MM.1S (cell line): ENCODE measurements around the gene BAG1.

Source experiments
- DNase-seq: peaks from one replicate; pipeline ENCODE4 v3.0.0-alpha.2; 2015
- H2AFZ ChIP-seq: fragments of 300-600 bp; sonication (generic); 2 replicates; pipeline ENCODE4 v1.6.0; 2016; ENCODE audit warnings: antibody characterized with exemption, low read length
- H3F3A ChIP-seq: fragments of 300-600 bp; sonication (generic); 2 replicates; pipeline ENCODE4 v1.6.1; 2016; ENCODE audit warnings: mild to moderate bottlenecking, antibody characterized with exemption, low read length, moderate library complexity, mixed read lengths; ENCODE audit not compliant: insufficient read depth
- H3K27ac ChIP-seq: fragments of 300-600 bp; sonication (generic); 2 replicates; pipeline ENCODE4 v1.5.1; 2016; ENCODE audit warnings: mild to moderate bottlenecking, low read length
- H3K27me3 ChIP-seq: fragments of 300-600 bp; sonication (generic); replicated peaks from 2 replicates; pipeline ENCODE4 v1.6.0; 2016; ENCODE audit warnings: low read length; ENCODE audit not compliant: insufficient read depth
- H3K36me3 ChIP-seq: fragments of 300-600 bp; sonication (generic); replicated peaks from 2 replicates; pipeline ENCODE4 v1.6.1; 2016; ENCODE audit warnings: mild to moderate bottlenecking, low read length, mixed read lengths; ENCODE audit not compliant: insufficient read depth
- H3K4me1 ChIP-seq: fragments of 300-600 bp; sonication (generic); 2 replicates; pipeline ENCODE4 v1.6.1; 2016; ENCODE audit warnings: low read length, mixed read lengths
- H3K4me2 ChIP-seq: fragments of 300-600 bp; sonication (generic); 2 replicates; pipeline ENCODE4 v1.6.0; 2016; ENCODE audit warnings: low read depth, low read length
- H3K4me3 ChIP-seq: fragments of 300-600 bp; sonication (generic); 2 replicates; pipeline ENCODE4 v1.5.1; 2016; ENCODE audit warnings: low read length, mixed read lengths
- H3K79me2 ChIP-seq: fragments of 300-600 bp; sonication (generic); 2 replicates; pipeline ENCODE4 v1.6.1; 2016; ENCODE audit warnings: mixed run types, low read length, mixed read lengths
- H3K9ac ChIP-seq: fragments of 300-600 bp; sonication (generic); 2 replicates; pipeline ENCODE4 v1.6.1; 2016; ENCODE audit warnings: low read length, mixed read lengths
- H3K9me2 ChIP-seq: fragments of 300-600 bp; sonication (generic); replicated peaks from 2 replicates; pipeline ENCODE4 v1.6.1; 2016; ENCODE audit warnings: mild to moderate bottlenecking, low read length, mixed read lengths; ENCODE audit not compliant: insufficient read depth
- H3K9me3 ChIP-seq: fragments of 300-600 bp; sonication (generic); replicated peaks from 2 replicates; pipeline ENCODE4 v1.6.1; 2016; ENCODE audit warnings: mild to moderate bottlenecking, low read length, mixed read lengths; ENCODE audit not compliant: insufficient read depth
- H4K20me1 ChIP-seq: fragments of 300-600 bp; sonication (generic); 2 replicates; pipeline ENCODE4 v1.6.1; 2016; ENCODE audit warnings: mild to moderate bottlenecking, low read length, moderate library complexity, mixed read lengths; ENCODE audit not compliant: insufficient read depth
- EZH2 ChIP-seq: fragments of 300-600 bp; sonication (generic); optimal IDR thresholded peaks from 2 replicates; pipeline ENCODE3; 2017; ENCODE audit warnings: low read depth, mild to moderate bottlenecking, antibody characterized with exemption, low read length, mixed read lengths
- EZH2phosphoT487 ChIP-seq: fragments of 300-600 bp; sonication (generic); IDR thresholded peaks from 2 replicates; pipeline ENCODE4 v1.6.1; 2018; ENCODE audit warnings: antibody characterized with exemption, low read length
- TF ChIP-seq, protein P1 (sequence below): fragments of 300-600 bp; sonication (generic); IDR thresholded peaks from 2 replicates; pipeline ENCODE4 v1.5.1; 2016; ENCODE audit warnings: antibody characterized with exemption, low read length, mixed read lengths

Gene BAG1

DNA sequence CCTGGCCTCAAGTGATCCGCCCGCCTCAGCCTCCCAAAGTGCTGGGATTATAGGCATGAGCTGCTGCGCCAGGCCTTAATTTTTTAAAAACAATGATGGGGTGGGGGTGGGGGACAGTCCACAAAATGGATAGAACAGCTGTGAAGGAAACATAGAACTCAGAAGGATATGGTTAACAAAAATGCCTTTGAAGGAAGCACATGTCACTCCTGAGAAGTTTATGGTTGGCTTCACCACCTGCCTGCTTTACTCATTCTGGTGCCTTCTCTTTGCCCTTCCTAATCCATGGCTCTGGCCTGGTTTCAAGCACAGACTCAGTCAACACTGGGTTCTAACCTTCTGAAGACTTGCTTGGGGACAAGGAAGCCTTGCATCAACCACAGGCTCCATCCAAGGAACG, 10.3 kb downstream of the BAG1 start:
- no peak overlapping the region for H3K9ac ChIP-seq
- DNase-seq, result no peak
- H3K27ac ChIP-seq, result no peak overlapping the region
- H2AFZ ChIP-seq, result no peak overlapping the region
- peaks cover 17% of the 10 kb centered on the region for H3F3A ChIP-seq
- H3K9me2 ChIP-seq, result no peaks in the 10 kb centered on the region
- peaks cover 3% of the 10 kb centered on the region; the same call in 1 of the 2 replicates for H4K20me1 ChIP-seq
- no peaks in the 10 kb centered on the region for H3K27me3 ChIP-seq
- peaks cover 17% of the 10 kb centered on the region for H3K4me1 ChIP-seq
- TF ChIP-seq EZH2phosphoT487 (no peak), EZH2 (no peak)
- TF ChIP-seq, protein P1, sequence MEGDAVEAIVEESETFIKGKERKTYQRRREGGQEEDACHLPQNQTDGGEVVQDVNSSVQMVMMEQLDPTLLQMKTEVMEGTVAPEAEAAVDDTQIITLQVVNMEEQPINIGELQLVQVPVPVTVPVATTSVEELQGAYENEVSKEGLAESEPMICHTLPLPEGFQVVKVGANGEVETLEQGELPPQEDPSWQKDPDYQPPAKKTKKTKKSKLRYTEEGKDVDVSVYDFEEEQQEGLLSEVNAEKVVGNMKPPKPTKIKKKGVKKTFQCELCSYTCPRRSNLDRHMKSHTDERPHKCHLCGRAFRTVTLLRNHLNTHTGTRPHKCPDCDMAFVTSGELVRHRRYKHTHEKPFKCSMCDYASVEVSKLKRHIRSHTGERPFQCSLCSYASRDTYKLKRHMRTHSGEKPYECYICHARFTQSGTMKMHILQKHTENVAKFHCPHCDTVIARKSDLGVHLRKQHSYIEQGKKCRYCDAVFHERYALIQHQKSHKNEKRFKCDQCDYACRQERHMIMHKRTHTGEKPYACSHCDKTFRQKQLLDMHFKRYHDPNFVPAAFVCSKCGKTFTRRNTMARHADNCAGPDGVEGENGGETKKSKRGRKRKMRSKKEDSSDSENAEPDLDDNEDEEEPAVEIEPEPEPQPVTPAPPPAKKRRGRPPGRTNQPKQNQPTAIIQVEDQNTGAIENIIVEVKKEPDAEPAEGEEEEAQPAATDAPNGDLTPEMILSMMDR, result no peak
- no peak overlapping the region for H3K4me2 ChIP-seq
- H3K36me3 ChIP-seq, result peaks cover 34% of the 10 kb centered on the region
- H3K4me3 ChIP-seq, result no peak overlapping the region
- peaks cover 35% of the 10 kb centered on the region for H3K79me2 ChIP-seq
- H3K9me3 ChIP-seq, result no peaks in the 10 kb centered on the region

DNA sequence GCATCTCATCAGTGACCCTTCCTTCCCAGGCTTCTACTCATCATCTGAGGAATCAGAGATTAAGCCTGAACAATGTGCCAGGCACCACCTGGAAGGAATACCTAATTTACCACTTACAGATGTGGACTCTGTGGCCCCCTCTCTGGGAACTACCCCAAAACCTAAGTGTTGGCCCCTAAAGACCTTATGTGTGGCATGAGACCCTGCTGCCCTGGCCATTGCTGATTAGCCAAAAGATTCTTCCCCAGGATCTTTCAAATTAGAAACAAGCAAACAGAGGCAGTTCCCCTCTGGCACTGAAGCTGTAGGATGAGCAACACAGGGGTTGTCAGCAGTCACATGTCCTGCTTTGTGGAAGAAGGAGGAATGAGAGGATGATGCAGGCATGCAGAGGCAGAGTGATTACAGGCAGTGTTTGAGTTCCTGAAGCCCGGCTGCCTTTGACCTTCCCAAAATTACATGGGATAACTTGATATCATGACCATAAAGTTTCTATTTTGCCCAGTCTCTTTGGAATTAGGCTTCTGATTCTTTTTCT, 14.0 kb downstream of the BAG1 start:
- DNase-seq, result peak; percentile 4
- Histone ChIP-seq H3K4me1 (peaks cover 25% of the 10 kb centered on the region), H2AFZ (no peak overlapping the region), H3K4me2 (peak overlapping the region; percentile 49; the same call in 1 of the 2 replicates), H3K9me3 (no peaks in the 10 kb centered on the region), H3K9ac (no peak overlapping the region), H4K20me1 (no peaks in the 10 kb centered on the region), H3F3A (peaks cover 24% of the 10 kb centered on the region), H3K9me2 (no peaks in the 10 kb centered on the region), H3K36me3 (peaks cover 12% of the 10 kb centered on the region), H3K27me3 (no peaks in the 10 kb centered on the region), H3K4me3 (no peak overlapping the region), H3K27ac (peak overlapping the region; percentile 67; the same call in 1 of the 2 replicates), H3K79me2 (peaks cover 5% of the 10 kb centered on the region; the same call in 1 of the 2 replicates)
- TF ChIP-seq EZH2, result no peak
- TF ChIP-seq EZH2phosphoT487, result no peak
- TF ChIP-seq, protein P1, result no peak

DNA sequence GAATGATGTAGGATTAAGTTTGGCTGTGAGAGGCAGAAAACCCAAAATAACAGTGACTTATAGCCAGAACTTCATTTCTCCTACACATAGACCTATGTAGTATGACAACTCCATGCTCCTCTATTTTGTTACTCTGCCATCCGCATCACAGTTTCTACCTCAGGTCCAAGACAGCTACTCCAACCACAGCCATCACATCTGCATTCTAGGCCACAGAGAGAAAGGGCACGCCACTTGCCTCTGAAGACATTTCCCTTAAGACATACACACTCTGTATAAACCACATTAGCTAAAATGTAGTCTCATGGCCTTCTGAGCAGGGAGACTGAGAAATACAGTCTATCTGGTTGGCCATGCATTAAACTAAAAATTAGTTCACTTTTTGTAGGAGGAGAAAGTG, 14.5 kb downstream of the BAG1 start:
- peaks cover 7% of the 10 kb centered on the region for H3K36me3 ChIP-seq
- no peak overlapping the region for H3K9ac ChIP-seq
- H3K79me2 ChIP-seq, result no peaks in the 10 kb centered on the region
- no peaks in the 10 kb centered on the region for H3K9me3 ChIP-seq
- H3K9me2 ChIP-seq, result no peaks in the 10 kb centered on the region
- no peak for TF ChIP-seq EZH2
- TF ChIP-seq, protein P1, result no peak
- TF ChIP-seq EZH2phosphoT487, result no peak
- H3K27ac ChIP-seq, result peak overlapping the region; percentile 67
- no peaks in the 10 kb centered on the region for H4K20me1 ChIP-seq
- peak; percentile 33 for DNase-seq
- H3K4me2 ChIP-seq, result peak overlapping the region; percentile 49; the same call in 1 of the 2 replicates
- peaks cover 24% of the 10 kb centered on the region for H3F3A ChIP-seq
- no peak overlapping the region for H3K4me3 ChIP-seq
- H3K4me1 ChIP-seq, result peaks cover 25% of the 10 kb centered on the region
- no peak overlapping the region for H2AFZ ChIP-seq
- no peaks in the 10 kb centered on the region for H3K27me3 ChIP-seq
